DOHH2 (cell line): Measurements from ENCODE around the gene KRT80.

Experiments used
- H3F3A ChIP-seq: fragments of 200-600 bp; sonication (generic), shearing (Covaris generic); 2 replicates; pipeline ENCODE4 v1.6.0; 2016; ENCODE audit warnings: antibody characterized with exemption, mild to moderate bottlenecking; ENCODE audit not compliant: control insufficient read depth, insufficient read depth
- H3K27ac ChIP-seq: fragments of 200-600 bp; sonication (generic); 2 replicates; pipeline ENCODE4 v1.5.1; 2014; ENCODE audit warnings: low read depth, mild to moderate bottlenecking, low read length, moderate library complexity
- H3K27me3 ChIP-seq: fragments of 200-600 bp; sonication (generic); 2 replicates; pipeline ENCODE4 v1.6.1; 2014; ENCODE audit warnings: mild to moderate bottlenecking, low read length, mixed read lengths; ENCODE audit not compliant: control insufficient read depth
- H3K36me3 ChIP-seq: fragments of 200-600 bp; sonication (generic); 2 replicates; pipeline ENCODE4 v1.6.1; 2014; ENCODE audit warnings: mild to moderate bottlenecking, low read length, moderate library complexity, mixed read lengths; ENCODE audit not compliant: control insufficient read depth
- H3K4me1 ChIP-seq: fragments of 200-600 bp; sonication (generic); 2 replicates; pipeline ENCODE4 v1.6.1; 2014; ENCODE audit warnings: mild to moderate bottlenecking, low read length, mixed read lengths; ENCODE audit not compliant: control insufficient read depth
- H3K4me2 ChIP-seq: fragments of 200-600 bp; sonication (generic); 2 replicates; pipeline ENCODE4 v1.6.0; 2014; ENCODE audit warnings: mild to moderate bottlenecking, low read length, moderate library complexity
- H3K4me3 ChIP-seq: fragments of 200-600 bp; sonication (generic); 2 replicates; pipeline ENCODE4 v1.5.1; 2014; ENCODE audit warnings: mild to moderate bottlenecking, low read length, mixed read lengths
- H3K79me2 ChIP-seq: fragments of 200-600 bp; sonication (generic); 2 replicates; pipeline ENCODE4 v1.6.1; 2014; ENCODE audit warnings: mild to moderate bottlenecking, low read length, mixed read lengths; ENCODE audit not compliant: control insufficient read depth
- H3K9me2 ChIP-seq: fragments of 200-600 bp; sonication (generic); replicated peaks from 2 replicates; pipeline ENCODE4 v1.6.1; 2014; ENCODE audit warnings: mild to moderate bottlenecking, low read length, mixed read lengths; ENCODE audit not compliant: control insufficient read depth
- H3K9me3 ChIP-seq: fragments of 200-600 bp; sonication (generic); 2 replicates; pipeline ENCODE4 v1.6.1; 2014; ENCODE audit warnings: antibody characterized with exemption, low read length, mixed read lengths; ENCODE audit not compliant: control insufficient read depth, insufficient read depth
- H4K20me1 ChIP-seq: fragments of 200-600 bp; sonication (generic); 2 replicates; pipeline ENCODE4 v1.6.0; 2014; ENCODE audit warnings: low read depth, mild to moderate bottlenecking, antibody characterized with exemption, low read length, moderate library complexity; ENCODE audit not compliant: control insufficient read depth, insufficient read depth
- EZH2phosphoT487 ChIP-seq: fragments of 200-600 bp; sonication (generic); IDR thresholded peaks from 2 replicates; pipeline ENCODE4 v1.6.1; 2017; ENCODE audit warnings: borderline replicate concordance, mild to moderate bottlenecking, antibody characterized with exemption, low read length, moderate library complexity, mixed read lengths
- TF ChIP-seq, protein P1 (sequence below): fragments of 200-600 bp; sonication (generic); IDR thresholded peaks from one replicate; pipeline ENCODE4 v1.5.1; 2014; ENCODE audit warnings: antibody characterized with exemption, mild to moderate bottlenecking, low read depth, low read length; ENCODE audit not compliant: poor library complexity, severe bottlenecking

KRT80 gene

DNA sequence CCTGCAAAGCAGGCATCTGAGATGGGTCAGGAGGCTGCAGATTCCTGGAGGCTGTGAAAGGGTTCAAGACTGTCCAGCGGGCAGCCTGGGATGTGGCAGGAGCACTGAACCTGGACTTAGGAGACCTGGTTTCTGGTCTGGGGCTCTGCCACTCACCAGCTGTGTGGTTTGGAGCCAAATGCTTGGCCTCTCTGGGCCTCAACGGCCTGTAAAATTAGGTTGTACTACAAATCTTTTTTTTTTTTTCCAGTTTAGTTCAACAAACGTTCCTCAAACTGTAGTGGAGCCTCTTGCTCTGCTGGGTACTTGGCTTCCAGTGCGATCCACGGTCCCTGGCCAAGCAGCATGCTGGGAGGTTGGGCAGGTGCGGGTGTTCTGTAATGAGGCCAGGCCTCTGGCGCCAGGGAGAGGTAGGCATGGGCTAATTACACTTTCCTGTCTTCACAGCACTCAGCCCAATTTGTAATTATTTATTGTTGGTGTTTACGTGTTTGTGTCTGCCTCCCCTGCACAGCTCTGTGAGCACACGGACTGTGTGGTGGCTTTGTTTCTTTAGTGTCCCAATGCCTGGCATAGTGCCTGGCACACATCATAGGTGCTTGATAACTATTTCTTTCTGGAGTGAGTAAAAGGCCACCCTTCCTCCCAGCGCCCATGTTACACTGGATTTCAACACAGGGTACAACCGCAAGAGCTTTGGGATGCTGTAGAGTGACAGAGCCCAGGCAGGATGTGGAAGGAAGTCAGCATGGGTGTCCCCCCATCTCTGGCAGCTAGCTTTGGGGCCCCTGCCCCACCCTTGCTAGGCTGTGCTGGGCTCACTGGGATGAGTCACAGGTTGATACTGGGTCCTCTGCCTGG is 5.8 kb upstream of the KRT80 start:
- H3K9me3 ChIP-seq, result no peaks in the 10 kb centered on the region
- no peaks in the 10 kb centered on the region for H3F3A ChIP-seq
- no peak overlapping the region for H3K27ac ChIP-seq
- H3K4me3 ChIP-seq, result no peak overlapping the region
- H3K36me3 ChIP-seq, result no peaks in the 10 kb centered on the region
- peaks cover 2% of the 10 kb centered on the region; the same call in 1 of the 2 replicates for H3K27me3 ChIP-seq
- H4K20me1 ChIP-seq, result no peaks in the 10 kb centered on the region
- H3K9me2 ChIP-seq, result no peaks in the 10 kb centered on the region
- H3K4me2 ChIP-seq, result no peak overlapping the region
- H3K4me1 ChIP-seq, result no peaks in the 10 kb centered on the region
- H3K79me2 ChIP-seq, result no peaks in the 10 kb centered on the region
- TF ChIP-seq, protein P1, sequence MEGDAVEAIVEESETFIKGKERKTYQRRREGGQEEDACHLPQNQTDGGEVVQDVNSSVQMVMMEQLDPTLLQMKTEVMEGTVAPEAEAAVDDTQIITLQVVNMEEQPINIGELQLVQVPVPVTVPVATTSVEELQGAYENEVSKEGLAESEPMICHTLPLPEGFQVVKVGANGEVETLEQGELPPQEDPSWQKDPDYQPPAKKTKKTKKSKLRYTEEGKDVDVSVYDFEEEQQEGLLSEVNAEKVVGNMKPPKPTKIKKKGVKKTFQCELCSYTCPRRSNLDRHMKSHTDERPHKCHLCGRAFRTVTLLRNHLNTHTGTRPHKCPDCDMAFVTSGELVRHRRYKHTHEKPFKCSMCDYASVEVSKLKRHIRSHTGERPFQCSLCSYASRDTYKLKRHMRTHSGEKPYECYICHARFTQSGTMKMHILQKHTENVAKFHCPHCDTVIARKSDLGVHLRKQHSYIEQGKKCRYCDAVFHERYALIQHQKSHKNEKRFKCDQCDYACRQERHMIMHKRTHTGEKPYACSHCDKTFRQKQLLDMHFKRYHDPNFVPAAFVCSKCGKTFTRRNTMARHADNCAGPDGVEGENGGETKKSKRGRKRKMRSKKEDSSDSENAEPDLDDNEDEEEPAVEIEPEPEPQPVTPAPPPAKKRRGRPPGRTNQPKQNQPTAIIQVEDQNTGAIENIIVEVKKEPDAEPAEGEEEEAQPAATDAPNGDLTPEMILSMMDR, result no peak
- no peak for TF ChIP-seq EZH2phosphoT487

DNA sequence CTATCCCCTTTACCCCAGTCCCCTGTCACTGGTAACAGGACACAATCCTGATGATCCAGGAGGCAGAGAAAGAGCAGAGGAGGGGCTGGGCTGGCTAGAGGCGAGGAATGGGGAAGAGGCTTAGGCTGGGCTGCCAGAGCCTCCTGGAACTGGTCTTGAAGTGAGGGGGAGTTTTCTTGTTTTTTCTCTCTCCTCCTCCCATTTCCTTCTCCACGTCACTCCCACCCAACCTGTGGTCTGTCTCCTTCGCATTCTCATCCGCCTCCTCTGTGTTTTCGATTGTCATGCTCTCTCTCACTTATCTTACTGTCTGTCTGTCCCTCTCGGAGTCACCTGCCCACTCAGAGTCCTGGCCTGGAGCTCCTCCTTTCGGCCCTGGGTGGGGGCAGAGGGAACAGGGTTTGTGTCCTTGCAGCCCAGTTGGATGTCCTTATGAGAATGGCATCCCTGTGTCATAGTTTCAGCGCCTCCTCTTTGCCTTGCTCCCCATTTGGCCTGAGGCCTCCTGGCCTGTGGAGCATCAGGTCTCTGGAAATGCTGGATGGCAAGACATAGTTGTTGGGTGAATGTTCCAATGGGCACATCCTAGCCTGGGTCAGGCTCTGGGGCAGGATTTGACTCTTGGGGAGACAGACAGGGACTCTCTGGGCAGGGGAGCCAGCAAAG is 3.4 kb upstream of the KRT80 start:
- no peaks in the 10 kb centered on the region for H3K9me3 ChIP-seq
- no peaks in the 10 kb centered on the region for H3K36me3 ChIP-seq
- TF ChIP-seq, protein P1, result no peak
- TF ChIP-seq EZH2phosphoT487, result no peak
- H3K27me3 ChIP-seq, result 0 out of 2 replicates have a peak, but pooled peaks cover 2% of the 10 kb centered on the region
- H3K4me1 ChIP-seq, result no peaks in the 10 kb centered on the region
- H3K4me3 ChIP-seq, result no peak overlapping the region
- no peak overlapping the region for H3K4me2 ChIP-seq
- no peaks in the 10 kb centered on the region for H4K20me1 ChIP-seq
- H3K79me2 ChIP-seq, result no peaks in the 10 kb centered on the region
- no peak overlapping the region for H3K27ac ChIP-seq
- H3F3A ChIP-seq, result no peaks in the 10 kb centered on the region
- H3K9me2 ChIP-seq, result no peaks in the 10 kb centered on the region

DNA sequence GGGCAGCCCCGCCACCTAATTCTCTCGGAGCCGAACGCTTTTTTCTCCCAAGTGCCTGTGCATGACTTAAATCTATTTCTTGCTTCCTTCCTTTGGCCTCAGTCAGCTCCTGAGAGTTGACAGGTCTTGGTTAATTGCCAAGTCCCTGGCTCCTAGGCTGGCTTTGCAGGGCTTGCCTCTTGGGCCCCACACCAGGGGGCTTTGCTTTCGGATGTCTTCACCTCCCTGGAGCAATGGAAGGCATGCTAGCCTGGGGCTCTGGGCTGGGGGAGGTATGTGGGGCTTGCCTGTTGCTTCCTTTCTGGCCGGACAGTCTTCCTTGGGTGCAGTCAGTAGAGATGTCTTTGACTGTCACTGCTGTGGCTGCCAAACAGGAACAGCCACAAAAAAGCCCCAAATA is 2.2 kb upstream of the KRT80 start:
- Histone ChIP-seq H3K36me3 (no peaks in the 10 kb centered on the region), H3K27ac (no peak overlapping the region), H4K20me1 (no peaks in the 10 kb centered on the region), H3K9me3 (no peaks in the 10 kb centered on the region), H3F3A (no peaks in the 10 kb centered on the region), H3K4me3 (no peak overlapping the region), H3K9me2 (no peaks in the 10 kb centered on the region), H3K79me2 (no peaks in the 10 kb centered on the region), H3K4me2 (no peak overlapping the region), H3K27me3 (0 out of 2 replicates have a peak, but pooled peaks cover 2% of the 10 kb centered on the region), H3K4me1 (no peaks in the 10 kb centered on the region)
- TF ChIP-seq EZH2phosphoT487, result no peak

DNA sequence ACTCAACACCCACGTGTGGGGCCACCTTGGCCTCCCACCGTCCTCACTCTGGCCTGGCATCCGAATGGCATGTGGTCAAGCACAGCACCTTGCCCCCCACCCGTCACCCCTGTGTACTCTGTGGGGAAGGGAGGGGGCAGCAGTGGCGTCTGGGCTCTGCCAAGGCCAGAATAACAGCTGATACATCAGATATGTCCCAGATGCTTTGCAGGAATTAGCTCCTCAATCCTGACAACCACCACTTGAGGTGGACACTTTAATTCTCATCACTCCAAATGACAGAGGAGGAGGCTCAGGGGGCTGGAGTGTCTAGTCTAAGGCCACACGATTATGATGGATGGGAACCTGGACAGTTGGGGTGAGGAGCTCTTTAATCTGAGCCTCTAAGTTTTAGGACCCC is 1.7 kb upstream of the KRT80 start:
- no peaks in the 10 kb centered on the region for H4K20me1 ChIP-seq
- H3K79me2 ChIP-seq, result no peaks in the 10 kb centered on the region
- 0 out of 2 replicates have a peak, but pooled peaks cover 2% of the 10 kb centered on the region for H3K27me3 ChIP-seq
- H3K9me3 ChIP-seq, result no peaks in the 10 kb centered on the region
- no peaks in the 10 kb centered on the region for H3K4me1 ChIP-seq
- no peak for TF ChIP-seq EZH2phosphoT487
- TF ChIP-seq, protein P1, result no peak
- H3F3A ChIP-seq, result no peaks in the 10 kb centered on the region
- no peak overlapping the region for H3K4me3 ChIP-seq
- no peak overlapping the region for H3K27ac ChIP-seq
- H3K36me3 ChIP-seq, result no peaks in the 10 kb centered on the region
- H3K9me2 ChIP-seq, result no peaks in the 10 kb centered on the region
- H3K4me2 ChIP-seq, result no peak overlapping the region
